ENCODE measurements around the gene OR8A1. TPM values are rescaled to one million over a fixed set of nuclear protein-coding genes. Genes with fewer than 3 reads are reported as not detected.

Gene OR8A1
- not detected in 2 replicates for total RNA-seq (2014; rRNA removed; shearing (Covaris generic))
- total RNA-seq (2022), result not detected in 2 replicates
- Bru-seq, nascent RNA, result not detected
- BruChase-seq, experiment 1, labeled RNA remaining after a 6-hour chase, result not detected
- not detected for BruChase-seq, experiment 2, labeled RNA remaining after a 2-hour chase
- long read RNA-seq, result 0 reads

- Histone ChIP-seq H3K79me2 (ENCODE audit: insufficient read depth, low read depth, low read length) (no peaks in the 10 kb centered on the region), H3K4me2 (ENCODE audit: low read length) (no peak within 1 kb of the TSS), H2AFZ (ENCODE audit: low read length) (no peak within 1 kb of the TSS), H3K9me3 (ENCODE audit: low read length) (no peaks in the 10 kb centered on the region), H4K20me1 (ENCODE audit: insufficient read depth, low read length) (no peaks in the 10 kb centered on the region), H3K4me1 (ENCODE audit: insufficient read depth, low read length, poor library complexity, severe bottlenecking) (no peaks in the 10 kb centered on the region), H3K9me2 (ENCODE audit: insufficient read depth, low read length) (no peaks in the 10 kb centered on the region), H3K27ac (ENCODE audit: low read depth, low read length, poor library complexity, severe bottlenecking) (no peak within 1 kb of the TSS), H3K36me3 (ENCODE audit: insufficient read depth, low read length) (no peaks in the 10 kb centered on the region), H3K4me3 (ENCODE audit: low read depth, low read length, poor library complexity, severe bottlenecking) (no peak within 1 kb of the TSS)
- no peak for DNase-seq (ENCODE audit: low spot score)
- intact Hi-C loops (cut with micrococcal nuclease; ENCODE audit: unreplicated experiment), result no loop called here
- no TSS peak for BruUV-seq (replicated peaks)
- ChIA-PET POLR2A (interaction anchor here (0.6 kb wide), 1 partner anchor 907 kb away, joined by 3 read pairs; no protein-coding TSS in a partner anchor), CTCF (ENCODE audit: unreplicated experiment) (no interaction called here)
- no peak for TF ChIP-seq CTCF (conservative IDR thresholded peaks at IDR 0.05; ENCODE audit: low read length)
- TF ChIP-seq EZH2phosphoT487 (IDR thresholded peaks at IDR 0.05; ENCODE audit: borderline replicate concordance, low read depth, low read length), result no peak
These were observed at the start of gene OR8A1 for GRCh38 chr11:124569697-124570096. OR8A1 (plus strand) TSS chr11:124569997; CDS start chr11:124570120, 123 bp downstream.

- H3K4me2 ChIP-seq (ENCODE audit: low read length), result no peak overlapping the region
- no peaks in the 10 kb centered on the region for H4K20me1 ChIP-seq (ENCODE audit: insufficient read depth, low read length)
- TF ChIP-seq EZH2phosphoT487 (IDR thresholded peaks at IDR 0.05; ENCODE audit: borderline replicate concordance, low read depth, low read length), result no peak
- TF ChIP-seq CTCF (conservative IDR thresholded peaks at IDR 0.05; ENCODE audit: low read length), result no peak
- POLR2A ChIA-PET, result no interaction called here
- no peaks in the 10 kb centered on the region for H3K9me3 ChIP-seq (ENCODE audit: low read length)
- H2AFZ ChIP-seq (ENCODE audit: low read length), result no peak overlapping the region
- no peak for DNase-seq (ENCODE audit: low spot score)
- no peaks in the 10 kb centered on the region for H3K9me2 ChIP-seq (ENCODE audit: insufficient read depth, low read length)
- H3K27ac ChIP-seq (ENCODE audit: low read depth, low read length, poor library complexity, severe bottlenecking), result no peak overlapping the region
- BruUV-seq (replicated peaks), result no TSS peak
- no peaks in the 10 kb centered on the region for H3K36me3 ChIP-seq (ENCODE audit: insufficient read depth, low read length)
- intact Hi-C loops (cut with micrococcal nuclease; ENCODE audit: unreplicated experiment), result no loop called here
- CTCF ChIA-PET (ENCODE audit: unreplicated experiment), result no interaction called here
- no peaks in the 10 kb centered on the region for H3K79me2 ChIP-seq (ENCODE audit: insufficient read depth, low read depth, low read length)
- H3K4me1 ChIP-seq (ENCODE audit: insufficient read depth, low read length, poor library complexity, severe bottlenecking), result no peaks in the 10 kb centered on the region
- H3K4me3 ChIP-seq (ENCODE audit: low read depth, low read length, poor library complexity, severe bottlenecking), result no peak overlapping the region
These were observed 49.3 kb upstream of the OR8A1 start for GRCh38 chr11:124520550-124520854.

DNA sequence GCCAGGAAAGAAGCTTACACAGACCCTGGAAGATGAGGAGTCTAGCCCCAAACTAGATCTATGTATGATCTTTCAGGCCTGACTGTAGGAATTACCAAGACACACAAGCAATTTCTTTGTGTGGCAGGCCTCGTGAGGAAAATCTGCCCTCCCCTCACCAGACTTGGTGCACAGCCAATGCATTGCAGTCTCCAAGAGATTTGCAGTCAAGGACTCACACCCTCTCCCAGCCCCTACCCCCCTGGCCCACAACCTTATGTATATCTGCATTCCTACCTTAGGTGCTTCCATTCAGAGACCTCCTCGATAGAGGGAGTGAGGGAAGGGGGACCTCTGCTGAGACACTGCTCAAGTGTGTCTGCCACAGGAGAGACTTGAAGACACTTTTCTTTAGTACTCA lies 36.2 kb upstream of the OR8A1 start:
- intact Hi-C loops (cut with micrococcal nuclease; ENCODE audit: unreplicated experiment), result no loop called here
- Histone ChIP-seq H2AFZ (ENCODE audit: low read length) (no peak overlapping the region), H3K36me3 (ENCODE audit: insufficient read depth, low read length) (no peaks in the 10 kb centered on the region), H3K9me3 (ENCODE audit: low read length) (no peaks in the 10 kb centered on the region), H3K4me2 (ENCODE audit: low read length) (no peak overlapping the region), H3K4me1 (ENCODE audit: insufficient read depth, low read length, poor library complexity, severe bottlenecking) (no peaks in the 10 kb centered on the region), H3K9me2 (ENCODE audit: insufficient read depth, low read length) (no peaks in the 10 kb centered on the region), H3K4me3 (ENCODE audit: low read depth, low read length, poor library complexity, severe bottlenecking) (no peak overlapping the region), H3K27ac (ENCODE audit: low read depth, low read length, poor library complexity, severe bottlenecking) (no peak overlapping the region), H3K79me2 (ENCODE audit: insufficient read depth, low read depth, low read length) (no peaks in the 10 kb centered on the region), H4K20me1 (ENCODE audit: insufficient read depth, low read length) (no peaks in the 10 kb centered on the region)
- DNase-seq (ENCODE audit: low spot score), result no peak
- ChIA-PET CTCF (ENCODE audit: unreplicated experiment) (no interaction called here), POLR2A (interaction anchor here (1.8 kb wide), 1 partner anchor 11 kb away, joined by 4 read pairs; no protein-coding TSS in a partner anchor)
- BruUV-seq (replicated peaks), result no TSS peak
- TF ChIP-seq EZH2phosphoT487 (IDR thresholded peaks at IDR 0.05; ENCODE audit: borderline replicate concordance, low read depth, low read length), result no peak
- TF ChIP-seq CTCF (conservative IDR thresholded peaks at IDR 0.05; ENCODE audit: low read length), result no peak
